A673 (cell line): ENCODE measurements around the gene MXRA8. TPM values are rescaled to one million over a fixed set of nuclear protein-coding genes. Genes with fewer than 3 reads are reported as not detected.
A peak's percentile ranks its signal among the peaks of the same experiment; 100 is the strongest.

Source experiments
- BruUV-seq: library from RNA; stranded (reverse); fragments of 400-500 nt; replicated peaks from 2 replicates; lab custom pipeline; 2021; lab: Mats Ljungman, UMichigan
- CTCF ChIA-PET: fragments of 300-600 bp; sonication (Branson Sonifier 250); formaldehyde crosslinking; loops from one replicate; lab custom pipeline; 2022; ENCODE audit warnings: antibody characterized with exemption; lab: Charles Lee
- POLR2A ChIA-PET: fragments of 300-600 bp; sonication (Branson Sonifier 250); formaldehyde crosslinking; loops from one replicate; lab custom pipeline; 2022; ENCODE audit warnings: antibody characterized with exemption; ENCODE audit not compliant: low non-redundant PET; lab: Charles Lee
- DNase-seq: peaks from one replicate; pipeline ENCODE4 v3.0.0-alpha.2; 2015; ENCODE audit warnings: low spot score
- H3K27ac ChIP-seq: fragments of 200-600 bp; sonication (generic); 2 replicates; pipeline ENCODE4 v1.5.1; 2016; ENCODE audit warnings: mixed run types, low read depth, mild to moderate bottlenecking, mixed read lengths, antibody characterized with exemption, low read length; ENCODE audit not compliant: poor library complexity, severe bottlenecking
- H3K27me3 ChIP-seq: fragments of 200-600 bp; sonication (generic); replicated peaks from 2 replicates; pipeline ENCODE4 v1.6.1; 2017; ENCODE audit warnings: mixed run types, low read depth, mild to moderate bottlenecking, mixed read lengths, antibody characterized with exemption, low read length; ENCODE audit not compliant: insufficient read depth, poor library complexity
- H3K36me3 ChIP-seq: fragments of 200-600 bp; sonication (generic); 2 replicates; pipeline ENCODE4 v1.6.1; 2016; ENCODE audit warnings: mixed run types, mild to moderate bottlenecking, mixed read lengths, antibody characterized with exemption, low read length; ENCODE audit not compliant: insufficient read depth, poor library complexity, severe bottlenecking
- H3K4me1 ChIP-seq: fragments of 200-600 bp; sonication (generic); 2 replicates; pipeline ENCODE4 v1.6.1; 2017; ENCODE audit warnings: mixed run types, mild to moderate bottlenecking, mixed read lengths, antibody characterized with exemption, low read length; ENCODE audit not compliant: insufficient read depth, poor library complexity, severe bottlenecking
- H3K4me3 ChIP-seq: fragments of 200-600 bp; sonication (generic); 2 replicates; pipeline ENCODE4 v1.5.1; 2016; ENCODE audit warnings: low read depth, mixed run types, mild to moderate bottlenecking, mixed read lengths, low read length; ENCODE audit not compliant: poor library complexity, severe bottlenecking
- H3K9me3 ChIP-seq: fragments of 200-600 bp; sonication (generic); 2 replicates; pipeline ENCODE4 v1.6.1; 2016; ENCODE audit warnings: mixed run types, low read depth, mild to moderate bottlenecking, mixed read lengths, antibody characterized with exemption, low read length; ENCODE audit not compliant: poor library complexity, severe bottlenecking
- CTCF ChIP-seq: fragments of 300-800, 200-600 bp; sonication (generic); conservative IDR thresholded peaks from 2 replicates; pipeline ENCODE4 v1.5.1; 2017; ENCODE audit warnings: low read depth, mild to moderate bottlenecking, antibody characterized with exemption, low read length, moderate library complexity, mixed read lengths
- EZH2 ChIP-seq: fragments of 200-600 bp; sonication (generic); IDR thresholded peaks from 2 replicates; pipeline ENCODE4 v1.6.1; 2017; ENCODE audit warnings: borderline replicate concordance, low read depth, mild to moderate bottlenecking, mixed read lengths, antibody characterized with exemption, low read length; ENCODE audit not compliant: poor library complexity, severe bottlenecking
- intact Hi-C: fragments of 100-400 bp; cut with micrococcal nuclease; formaldehyde crosslinking; loops from one replicate; pipeline ENCODE4 v1.10.0; 2022; ENCODE audit not compliant: unreplicated experiment
- total RNA-seq: library from RNA; stranded (reverse); gene quantifications from 2 replicates; pipeline ENCODE4 v1.2.3, GENCODE V29; 2021

Gene MXRA8
- total RNA-seq, 1 experiment from 2014 or later = 0.73 TPM

GRCh38 chr1:1344655-1345361 lies 13.5 kb downstream of the MXRA8 start:
- Histone ChIP-seq H3K36me3 (peaks cover 6% of the 10 kb centered on the region), H3K4me1 (peaks cover 3% of the 10 kb centered on the region), H3K27ac (peak overlapping the region; percentile 16), H3K9me3 (no peaks in the 10 kb centered on the region), H3K27me3 (no peaks in the 10 kb centered on the region), H3K4me3 (no peak overlapping the region)
- intact Hi-C loops = no loop called here
- no TSS peak for BruUV-seq
- no peak for DNase-seq
- ChIA-PET POLR2A (no interaction called here), CTCF (no interaction called here)
- TF ChIP-seq EZH2 (no peak), CTCF (peak; percentile 46)

GRCh38 chr1:1343811-1344421 lies 14.4 kb downstream of the MXRA8 start:
- ChIA-PET CTCF (no interaction called here), POLR2A (no interaction called here)
- TF ChIP-seq CTCF = no peak
- no peak for TF ChIP-seq EZH2
- no peak for DNase-seq
- Histone ChIP-seq H3K4me1 (peaks cover 3% of the 10 kb centered on the region), H3K27me3 (no peaks in the 10 kb centered on the region), H3K9me3 (no peaks in the 10 kb centered on the region), H3K36me3 (peaks cover 6% of the 10 kb centered on the region), H3K27ac (no peak overlapping the region), H3K4me3 (no peak overlapping the region)
- intact Hi-C loops = no loop called here
- BruUV-seq = no TSS peak

- peaks cover 6% of the 10 kb centered on the region for H3K36me3 ChIP-seq
- H3K27me3 ChIP-seq = no peaks in the 10 kb centered on the region
- intact Hi-C loops = no loop called here
- no peak overlapping the region for H3K27ac ChIP-seq
- TF ChIP-seq CTCF (no peak), EZH2 (no peak)
- no peak overlapping the region for H3K4me3 ChIP-seq
- ChIA-PET CTCF (no interaction called here), POLR2A (no interaction called here)
- H3K9me3 ChIP-seq = no peaks in the 10 kb centered on the region
- DNase-seq = no peak
- peaks cover 2% of the 10 kb centered on the region for H3K4me1 ChIP-seq
- no TSS peak for BruUV-seq
Observed at GRCh38 chr1:1342584-1343115, 15.7 kb downstream of the MXRA8 start.
